Epithelial cell of prostate (primary cell): ENCODE data around the gene GPR68.
A peak's percentile ranks its signal among the peaks of the same experiment; 100 is the strongest.
"Not testable (repeated sequence)": the region's sequence is repeated elsewhere in the genome, so short reads cannot be mapped to it uniquely, and the experiment has no call there.

Experiments used
- DNase-seq: peaks from one replicate; pipeline ENCODE4 v3.0.0-alpha.2; 2011; ENCODE audit warnings: low read depth, low spot score
- H3K27ac ChIP-seq: fragments of 450-650 bp; 2 replicates; pipeline ENCODE4 v1.5.1; 2017; ENCODE audit warnings: mild to moderate bottlenecking

GPR68 gene

DNA sequence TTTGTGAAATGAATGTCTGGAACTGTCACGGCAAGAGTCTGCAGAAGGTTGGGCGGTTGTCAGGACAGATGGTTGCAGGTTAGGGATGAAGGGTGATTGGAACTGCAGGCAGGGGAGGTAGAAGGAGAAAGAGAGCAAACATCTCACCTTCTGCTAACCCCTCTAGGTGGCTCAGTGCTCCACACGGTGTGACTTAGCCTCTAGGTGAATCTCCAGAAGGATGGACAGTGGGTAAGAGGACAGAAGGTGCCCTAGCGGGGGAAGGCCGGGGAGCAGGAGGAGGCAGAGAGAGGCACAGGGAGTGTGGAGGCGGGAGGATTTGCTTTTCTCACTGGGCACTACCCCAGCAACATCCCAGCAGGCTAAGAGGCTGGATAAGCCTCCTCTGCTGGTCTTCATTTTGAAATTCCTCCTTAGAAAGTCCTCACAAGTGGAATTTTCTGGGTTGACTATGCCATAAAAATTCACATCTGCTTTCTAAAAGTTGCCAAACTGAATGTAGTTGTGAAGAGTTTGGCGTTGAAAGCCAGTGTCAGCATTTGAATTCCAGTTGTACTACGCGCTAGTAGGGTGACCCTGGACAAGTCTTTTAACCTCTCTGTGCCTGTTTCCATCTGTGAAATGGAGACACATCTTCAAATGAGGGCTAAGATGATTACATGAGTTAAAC, 10.7 kb upstream of the GPR68 start:
- H3K27ac ChIP-seq = no peak overlapping the region
- no peak for DNase-seq

DNA sequence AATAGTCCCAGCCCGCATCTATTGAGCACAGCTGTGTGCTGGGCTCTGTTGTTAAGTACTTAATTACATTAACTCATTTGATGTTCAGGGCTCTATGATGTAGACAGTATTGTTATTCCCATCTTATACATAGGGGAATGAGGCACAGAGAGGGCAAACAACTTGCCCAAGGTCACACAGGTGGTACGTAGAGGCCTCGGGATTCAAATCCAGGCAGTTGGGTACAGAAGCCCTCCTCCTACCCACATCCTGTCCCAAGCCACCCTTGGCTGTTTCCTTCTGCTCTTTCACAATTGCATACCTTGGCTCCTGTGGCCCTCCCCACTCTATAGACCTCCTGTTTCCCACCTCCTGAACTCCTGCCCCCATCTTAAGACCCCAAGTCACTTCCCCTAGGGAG, 10.0 kb upstream of the GPR68 start:
- no peak overlapping the region for H3K27ac ChIP-seq
- DNase-seq = no peak

GRCh38 chr14:91253795-91254323, 9.4 kb upstream of the GPR68 start:
- peak overlapping the region; percentile 12 for H3K27ac ChIP-seq
- no peak for DNase-seq

DNA sequence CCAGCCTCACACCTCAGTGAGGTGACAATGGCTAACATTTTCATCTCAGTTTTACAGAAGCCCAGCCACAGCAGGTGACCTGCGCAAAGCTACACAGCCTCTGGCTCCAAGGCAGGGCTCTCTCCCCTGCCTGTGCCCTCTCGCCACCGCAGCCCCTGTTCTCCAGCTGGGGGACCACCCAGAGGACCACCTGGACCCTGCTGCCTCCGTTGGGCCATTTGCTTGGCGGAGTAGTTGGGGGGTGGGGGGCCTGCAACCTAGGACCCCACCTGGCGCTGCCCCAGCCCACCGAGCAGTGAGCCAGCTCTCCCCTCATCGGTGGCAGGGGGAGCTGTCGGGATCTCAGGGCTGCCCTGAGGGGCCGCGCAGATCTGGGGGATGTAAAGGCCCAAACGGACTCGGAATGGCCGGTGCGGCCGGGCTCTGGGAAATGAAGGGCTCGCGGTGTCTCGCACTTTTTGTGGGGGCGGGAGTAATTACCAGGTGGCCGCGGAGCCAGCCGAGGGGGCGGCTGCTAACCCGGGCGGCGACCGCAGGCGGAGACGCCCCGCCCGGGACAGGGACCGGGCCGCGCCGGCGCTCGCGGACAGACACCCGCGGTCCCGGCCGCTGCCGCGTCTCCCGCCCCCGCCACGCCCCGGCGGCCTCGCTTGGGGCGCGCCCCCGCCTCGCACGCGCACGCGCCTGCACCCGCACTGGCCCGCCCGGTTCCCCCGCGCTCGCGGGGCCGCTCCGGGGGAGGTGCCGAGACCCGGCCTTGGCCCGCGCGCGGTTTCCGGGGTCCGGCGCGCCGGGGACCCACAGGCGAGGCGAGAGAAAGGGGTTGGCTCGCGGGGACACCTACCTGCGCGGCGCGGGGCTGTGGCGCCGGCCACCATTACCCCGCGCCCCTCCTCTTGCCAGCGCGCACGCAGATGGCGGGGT, 8.6 kb upstream of the GPR68 start:
- no peak for DNase-seq
- H3K27ac ChIP-seq = peak overlapping the region; percentile 12

DNA sequence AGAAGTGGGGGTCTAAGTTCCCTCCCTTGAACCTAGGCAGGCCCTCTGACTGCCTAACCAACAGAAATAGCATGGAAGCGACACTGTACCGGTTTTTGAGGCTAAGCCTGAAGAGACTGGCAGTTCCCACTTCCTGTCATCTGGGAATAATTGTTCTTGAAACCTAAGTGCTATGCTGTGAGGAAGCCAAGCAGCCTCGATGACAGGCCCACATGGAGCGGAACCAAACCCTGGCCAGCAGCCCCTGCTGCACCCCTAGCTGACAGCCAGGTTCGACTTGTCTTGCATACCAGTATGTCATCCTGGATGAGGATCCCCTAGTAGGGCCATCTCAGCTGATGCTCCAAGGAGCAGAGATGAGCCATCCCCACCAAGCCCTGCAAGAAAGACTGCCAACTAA, 6.4 kb upstream of the GPR68 start:
- DNase-seq = no peak
- no peak overlapping the region for H3K27ac ChIP-seq

- DNase-seq = no peak
Measured at GRCh38 chr14:91249841-91250616, 5.5 kb upstream of the GPR68 start.

DNA sequence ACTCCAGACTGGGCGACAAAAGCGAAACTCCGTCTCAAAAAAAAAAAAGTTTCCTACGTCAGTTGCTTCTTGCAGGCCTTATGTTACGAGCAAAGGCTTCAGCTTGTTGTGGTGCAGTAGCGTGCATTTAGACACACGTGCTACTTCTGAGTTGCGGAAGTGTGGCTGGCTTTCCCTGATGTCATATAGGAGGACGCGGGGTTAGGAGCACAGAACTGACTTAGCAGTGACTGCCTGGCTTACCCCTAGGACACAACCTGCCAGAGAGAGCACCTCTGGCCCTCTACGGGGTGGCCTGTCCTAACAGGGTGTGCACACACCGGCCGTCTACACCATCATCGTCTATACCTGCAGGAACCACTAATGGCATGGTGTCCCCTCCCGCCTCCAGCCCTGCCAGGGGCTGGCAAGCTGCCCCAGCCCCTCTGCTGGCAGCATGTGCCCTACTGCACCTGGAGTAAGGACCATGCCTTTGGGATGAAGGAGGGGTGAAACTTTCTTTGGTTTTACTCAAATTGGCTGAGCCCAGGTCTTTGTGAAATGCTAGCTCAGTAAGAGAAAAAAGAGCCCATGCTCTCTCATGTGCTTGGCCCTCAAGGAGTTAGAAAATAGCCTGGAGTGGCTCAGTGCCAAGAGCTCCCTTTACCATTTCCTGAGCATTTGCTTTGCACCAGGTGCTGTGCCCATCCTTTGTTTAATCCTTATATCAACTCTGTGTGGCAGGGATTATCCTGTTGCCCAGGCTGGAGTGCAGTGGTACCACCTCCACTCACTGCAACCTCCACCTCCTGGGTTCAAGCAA, 1.7 kb upstream of the GPR68 start:
- H3K27ac ChIP-seq = no peak overlapping the region
- no peak for DNase-seq

More at GRCh38 chr14:91249841-91250616, 5.5 kb upstream of the GPR68 start:
- H3K27ac ChIP-seq = peak overlapping the region; percentile 9

DNA sequence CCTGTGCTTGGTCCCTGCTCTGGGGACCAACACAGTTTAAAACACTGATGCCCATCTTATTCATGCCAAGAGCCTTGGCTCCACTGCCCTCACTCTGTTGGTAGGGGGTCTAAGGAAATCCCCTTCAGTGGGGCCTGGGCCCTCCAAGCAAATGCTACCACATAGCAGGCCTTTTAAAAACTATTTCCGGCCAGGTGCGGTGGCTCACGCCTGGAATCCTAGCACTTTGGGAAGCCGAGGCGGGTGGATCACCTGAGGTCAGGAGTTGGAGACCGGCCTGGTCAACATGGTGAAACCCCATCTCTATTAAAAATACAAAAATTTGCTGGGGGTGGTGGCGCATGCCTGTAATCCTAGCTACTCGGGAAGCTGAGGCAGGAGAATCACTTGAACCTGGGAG, 1.1 kb upstream of the GPR68 start:
- not testable (repeated sequence) for H3K27ac ChIP-seq, DNase-seq

DNA sequence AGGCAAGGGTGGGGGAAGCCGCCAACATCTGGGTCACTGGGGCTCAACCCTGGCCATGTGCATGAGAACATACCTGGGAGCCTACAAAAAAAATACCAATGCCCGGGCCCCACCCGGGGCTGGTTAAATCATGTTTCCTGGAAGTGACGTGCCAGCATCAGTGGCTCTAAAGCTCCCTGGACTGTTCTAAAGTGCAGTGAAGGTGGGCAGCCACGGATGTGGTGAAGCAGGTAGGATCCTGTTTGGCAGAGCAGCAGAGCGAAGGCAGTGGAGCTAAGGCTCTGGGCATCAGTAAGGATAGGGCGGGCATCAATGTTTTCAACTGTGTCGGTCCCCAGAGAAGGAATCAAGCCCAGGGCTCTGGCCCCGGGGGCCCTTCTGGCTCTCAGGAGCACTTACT, 525 bp upstream of the GPR68 start:
- H3K27ac ChIP-seq = peak overlapping the region; percentile 74
- DNase-seq = no peak

DNA sequence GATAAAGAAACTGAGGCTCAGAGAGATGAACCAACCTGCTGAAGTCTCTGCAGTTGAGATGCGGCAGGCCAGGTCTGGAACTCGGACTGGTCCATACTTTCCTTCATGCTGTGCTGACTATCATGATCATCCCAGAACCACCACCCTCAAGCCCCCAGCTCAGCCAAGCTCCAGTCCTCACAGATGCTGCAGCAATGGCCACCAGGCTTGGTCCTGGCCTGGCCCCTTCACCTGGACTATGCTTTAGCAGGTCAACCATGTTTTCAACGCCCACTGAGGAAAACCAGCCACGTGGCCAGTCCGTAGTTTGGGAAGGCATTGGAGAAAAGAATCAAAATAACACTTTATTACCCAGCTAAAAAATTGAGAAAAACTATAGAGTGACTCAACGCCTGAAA, 1.4 kb downstream of the GPR68 start:
- peak overlapping the region; percentile 74 for H3K27ac ChIP-seq
- no peak for DNase-seq

DNA sequence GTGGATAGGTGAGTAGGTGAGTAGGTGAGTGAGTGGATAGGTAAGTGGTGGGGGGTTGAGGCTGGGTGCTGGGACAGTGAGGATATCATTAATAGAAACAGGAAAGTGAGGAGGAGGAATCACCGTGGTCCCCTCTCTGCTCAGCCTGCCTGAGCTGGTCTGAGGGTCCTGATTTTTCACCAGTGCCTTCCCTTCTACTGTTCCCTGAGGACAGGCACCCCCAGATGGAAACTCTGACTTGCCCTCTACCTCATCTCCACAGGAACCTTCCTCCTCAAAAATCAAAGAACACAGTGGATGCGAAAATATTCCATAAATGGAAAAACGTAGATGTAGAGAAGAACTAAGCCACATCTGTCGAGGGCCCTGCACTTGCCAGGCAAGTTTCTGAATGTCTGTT, 1.9 kb downstream of the GPR68 start:
- peak overlapping the region; percentile 74 for H3K27ac ChIP-seq
- no peak for DNase-seq

DNA sequence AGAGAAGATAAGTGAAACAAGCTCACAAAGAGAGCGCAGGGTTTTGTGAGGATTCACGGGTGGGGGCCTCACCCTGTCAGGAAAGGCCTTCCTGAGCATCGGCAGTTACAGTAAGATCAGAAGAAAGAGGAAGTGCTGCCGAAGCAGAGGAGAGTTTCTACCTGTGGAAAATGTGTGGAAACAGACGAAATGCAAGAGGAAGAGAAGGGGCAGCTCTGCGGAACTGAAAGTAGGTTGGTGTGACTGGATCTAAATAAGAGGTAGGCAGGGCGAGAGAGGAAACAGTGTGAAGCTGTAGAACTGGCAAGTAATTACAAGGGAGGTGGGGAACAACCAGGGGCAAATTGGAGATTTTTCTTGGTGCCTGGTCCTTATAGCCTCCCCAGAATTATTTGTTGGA, 2.6 kb downstream of the GPR68 start:
- DNase-seq = no peak
- H3K27ac ChIP-seq = no peak overlapping the region

- DNase-seq = no peak
- no peak overlapping the region for H3K27ac ChIP-seq
Measured at GRCh38 chr14:91238661-91239060, 5.8 kb downstream of the GPR68 start.

GRCh38 chr14:91238085-91238484, 6.4 kb downstream of the GPR68 start:
- no peak for DNase-seq
- no peak overlapping the region for H3K27ac ChIP-seq

DNA sequence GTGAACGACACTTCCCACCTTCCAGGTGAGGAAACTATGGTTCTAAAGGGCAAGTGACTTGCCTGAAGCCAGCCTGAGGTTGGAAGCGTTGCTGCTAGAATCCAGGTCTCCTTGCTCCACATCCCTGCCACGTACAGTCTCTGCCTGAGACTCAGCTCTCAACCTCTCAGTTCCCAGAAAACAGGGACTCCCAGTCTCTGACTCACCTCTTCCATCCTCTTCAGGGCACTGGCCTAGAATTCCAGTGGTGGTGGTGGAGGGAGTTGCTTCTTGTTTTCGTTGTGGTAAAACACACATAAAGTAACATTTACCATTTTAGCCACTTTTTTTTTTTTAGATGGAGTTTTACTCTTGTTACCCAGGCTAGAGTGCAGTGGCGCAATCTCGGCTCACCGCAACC, 7.3 kb downstream of the GPR68 start:
- DNase-seq = no peak
- no peak overlapping the region for H3K27ac ChIP-seq

GRCh38 chr14:91235841-91236240, 8.7 kb downstream of the GPR68 start:
- H3K27ac ChIP-seq = no peak overlapping the region
- no peak for DNase-seq

DNA sequence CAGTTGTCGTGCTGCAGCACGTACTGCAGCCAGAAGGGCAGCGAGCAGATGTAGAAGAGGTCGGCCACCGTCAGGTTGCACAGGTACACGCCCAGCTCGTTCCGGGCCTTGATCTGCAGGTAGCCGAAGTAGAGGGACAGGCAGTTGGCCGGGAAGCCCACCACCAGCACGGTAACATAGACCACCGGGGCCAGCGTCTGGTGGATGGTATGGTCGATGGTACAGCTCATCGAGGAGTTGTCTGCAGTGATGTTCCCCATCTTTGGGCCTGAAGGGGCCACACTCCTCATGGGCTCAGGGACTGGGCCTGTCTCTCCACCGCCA, 9.8 kb downstream of the GPR68 start:
- no peak for DNase-seq
- H3K27ac ChIP-seq = no peak overlapping the region

DNA sequence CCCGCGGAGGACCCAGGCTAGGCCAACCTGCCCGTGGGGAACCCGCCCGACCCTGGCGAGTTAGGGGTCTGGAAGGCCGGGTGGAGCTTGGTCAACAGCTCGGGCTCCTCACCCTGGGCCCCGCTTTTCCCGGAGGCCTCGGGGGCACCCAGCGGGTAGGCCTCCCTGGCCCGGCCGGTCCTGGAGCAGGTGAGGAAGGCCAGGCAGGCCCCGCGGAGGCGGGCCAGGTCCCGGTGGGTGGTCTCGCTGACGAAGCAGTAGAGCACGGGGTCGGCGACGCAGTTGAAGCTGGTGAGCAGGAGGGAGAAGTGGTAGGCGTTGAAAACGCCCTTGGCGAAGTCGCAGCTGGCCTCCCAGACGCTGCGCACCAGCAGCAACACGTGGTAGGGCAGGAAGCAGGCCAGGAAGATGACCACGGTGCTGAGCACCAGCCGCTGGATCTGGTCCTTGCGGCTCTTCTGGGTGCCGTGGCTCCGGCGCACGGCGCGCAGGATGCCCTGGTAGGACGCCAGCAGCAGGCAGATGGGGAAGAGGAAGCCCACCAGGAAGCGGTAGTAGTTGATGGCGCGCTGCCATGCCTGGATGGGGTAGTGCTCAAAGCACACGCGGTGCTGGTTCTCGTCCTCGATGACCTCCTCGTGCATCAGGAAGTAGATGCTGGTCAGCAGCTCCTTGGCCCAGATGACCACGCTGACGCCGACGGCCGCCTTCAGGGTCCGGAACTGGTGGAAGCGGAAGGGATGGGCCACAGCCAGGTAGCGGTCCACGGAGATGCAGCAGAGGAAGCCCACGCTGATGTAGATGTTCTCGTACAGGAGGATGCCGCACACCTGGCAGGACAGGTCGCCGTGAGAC, 10.3 kb downstream of the GPR68 start:
- H3K27ac ChIP-seq = no peak overlapping the region
- DNase-seq = no peak

DNA sequence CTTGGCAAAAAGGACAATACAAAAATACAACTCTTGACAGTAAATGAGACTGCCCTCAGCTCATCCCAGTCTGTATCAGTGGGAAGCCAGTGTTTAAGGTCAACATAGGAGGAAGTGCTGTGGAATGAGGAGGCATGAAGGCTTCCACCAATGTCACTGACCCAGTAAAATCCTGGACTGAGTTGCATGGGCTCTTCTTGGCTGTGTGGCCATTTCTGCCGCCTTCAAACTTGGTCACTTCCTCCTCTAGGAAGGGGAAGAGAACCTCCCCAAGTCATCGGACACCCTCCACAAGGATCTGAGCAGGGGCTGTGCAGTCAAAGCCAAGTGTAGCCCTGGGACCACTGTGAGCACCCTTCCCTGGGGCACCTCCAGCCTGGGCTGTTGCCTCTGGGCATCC, 11.9 kb downstream of the GPR68 start:
- DNase-seq = no peak
- H3K27ac ChIP-seq = no peak overlapping the region
